Neural cell (in vitro differentiated cells): ENCODE data around the gene PLSCR4. TPM values are rescaled to one million over a fixed set of nuclear protein-coding genes. Genes with fewer than 3 reads are reported as not detected.

Source experiments
- H2AFZ ChIP-seq: fragments of 200-600, 300-800 bp; sonication (generic), shearing (Covaris generic); 2 replicates; pipeline ENCODE4 v1.6.0; 2014; ENCODE audit warnings: low read depth, mild to moderate bottlenecking, antibody characterized with exemption, low read length, moderate library complexity
- H3F3A ChIP-seq: fragments of 200-600 bp; shearing (Covaris generic); 2 replicates; pipeline ENCODE4 v1.6.1; 2016; ENCODE audit warnings: mild to moderate bottlenecking, moderate library complexity, mixed read lengths, antibody characterized with exemption, low read length; ENCODE audit not compliant: insufficient read depth, poor library complexity, severe bottlenecking
- H3K27ac ChIP-seq: fragments of 200-600, 300-800 bp; sonication (generic), shearing (Covaris generic); 2 replicates; pipeline ENCODE4 v1.5.1; 2014; ENCODE audit warnings: mild to moderate bottlenecking, low read length, moderate library complexity
- H3K27me3 ChIP-seq: fragments of 300-800, 200-600 bp; sonication (generic), shearing (Covaris generic); 2 replicates; pipeline ENCODE4 v1.6.0; 2014; ENCODE audit warnings: mild to moderate bottlenecking, low read depth, low read length, moderate library complexity; ENCODE audit not compliant: insufficient read depth
- H3K36me3 ChIP-seq: fragments of 300-800, 200-600 bp; sonication (generic), shearing (Covaris generic); 2 replicates; pipeline ENCODE4 v1.5.1; 2014; ENCODE audit warnings: mild to moderate bottlenecking, antibody characterized with exemption, low read length, moderate library complexity; ENCODE audit not compliant: insufficient read depth
- H3K4me2 ChIP-seq: fragments of 300-800, 200-600 bp; sonication (generic), shearing (Covaris generic); 2 replicates; pipeline ENCODE4 v1.6.0; 2014; ENCODE audit warnings: mild to moderate bottlenecking, low read length
- H3K4me3 ChIP-seq: fragments of 300-800, 200-600 bp; sonication (generic), shearing (Covaris generic); 2 replicates; pipeline ENCODE4 v1.5.1; 2014; ENCODE audit warnings: mild to moderate bottlenecking, low read length, moderate library complexity
- H3K79me2 ChIP-seq: fragments of 200-600 bp; shearing (Covaris generic); replicated peaks from 2 replicates; pipeline ENCODE4 v1.6.0; 2014; ENCODE audit warnings: mild to moderate bottlenecking, low read length, moderate library complexity; ENCODE audit not compliant: insufficient read depth
- H3K9ac ChIP-seq: fragments of 300-800, 200-600 bp; sonication (generic), shearing (Covaris generic); 2 replicates; pipeline ENCODE4 v1.6.1; 2016; ENCODE audit warnings: mild to moderate bottlenecking, low read length, mixed read lengths
- H3K9me2 ChIP-seq: fragments of 200-600 bp; shearing (Covaris generic); 2 replicates; pipeline ENCODE4 v1.6.1; 2016; ENCODE audit warnings: mild to moderate bottlenecking, low read length, mixed read lengths; ENCODE audit not compliant: insufficient read depth
- H3K9me3 ChIP-seq: fragments of 200-600, 300-800 bp; sonication (generic), shearing (Covaris generic); 2 replicates; pipeline ENCODE4 v1.6.1; 2016; ENCODE audit warnings: mild to moderate bottlenecking, mixed run types, low read length, moderate library complexity, mixed read lengths
- H4K20me1 ChIP-seq: fragments of 200-600 bp; shearing (Covaris generic); 2 replicates; pipeline ENCODE4 v1.6.1; 2016; ENCODE audit warnings: mild to moderate bottlenecking, mixed run types; ENCODE audit not compliant: insufficient read depth
- EP300 ChIP-seq: fragments of 450-650 bp; conservative IDR thresholded peaks from 2 replicates; pipeline ENCODE4 v1.6.1; 2014; ENCODE audit warnings: antibody characterized with exemption, mild to moderate bottlenecking, moderate library complexity; ENCODE audit not compliant: poor library complexity, severe bottlenecking
- EZH2 ChIP-seq: fragments of 200-600, 300-800 bp; shearing (Covaris generic), sonication (generic); IDR thresholded peaks from 2 replicates; pipeline ENCODE4 v1.6.1; 2014; ENCODE audit warnings: antibody characterized with exemption, low read length, borderline replicate concordance, mild to moderate bottlenecking; ENCODE audit not compliant: insufficient read depth, poor library complexity, severe bottlenecking
- MXI1 ChIP-seq: fragments of 450-650 bp; conservative IDR thresholded peaks from 2 replicates; pipeline ENCODE4 v1.6.1; 2014; ENCODE audit warnings: antibody characterized with exemption, mild to moderate bottlenecking; ENCODE audit not compliant: poor library complexity, severe bottlenecking
- POLR2AphosphoS5 ChIP-seq: IDR thresholded peaks from 2 replicates; pipeline ENCODE4 v1.6.1; 2012
- RAD21 ChIP-seq: fragments of 450-650 bp; conservative IDR thresholded peaks from 2 replicates; pipeline ENCODE4 v1.6.1; 2014; ENCODE audit warnings: antibody characterized with exemption, mild to moderate bottlenecking, moderate library complexity
- SMC3 ChIP-seq: fragments of 450-650 bp; conservative IDR thresholded peaks from 2 replicates; pipeline ENCODE4 v1.6.1; 2014; ENCODE audit warnings: antibody characterized with exemption, mild to moderate bottlenecking, moderate library complexity; ENCODE audit not compliant: poor library complexity
- TAF1 ChIP-seq: IDR thresholded peaks from 2 replicates; pipeline ENCODE4 v1.6.1; 2012; ENCODE audit warnings: low read depth
- polyA plus RNA-seq: library from polyadenylated mRNA; depleted of rRNA; stranded (reverse); fragments of >200 nt; gene quantifications from 2 replicates; pipeline ENCODE4 v1.2.3, GENCODE V29; 2014
- TF ChIP-seq, protein P1 (sequence below): fragments of 450-650 bp; IDR thresholded peaks from 2 replicates; pipeline ENCODE4 v1.5.1; 2014; ENCODE audit warnings: antibody characterized with exemption, mild to moderate bottlenecking, moderate library complexity; ENCODE audit not compliant: poor library complexity, severe bottlenecking
- TF ChIP-seq, protein P2 (sequence below): IDR thresholded peaks from 2 replicates; pipeline ENCODE4 v1.6.1; 2012; ENCODE audit warnings: borderline replicate concordance

PLSCR4 gene
- polyA plus RNA-seq, 1 donor from 2014 or later, result not detected

DNA sequence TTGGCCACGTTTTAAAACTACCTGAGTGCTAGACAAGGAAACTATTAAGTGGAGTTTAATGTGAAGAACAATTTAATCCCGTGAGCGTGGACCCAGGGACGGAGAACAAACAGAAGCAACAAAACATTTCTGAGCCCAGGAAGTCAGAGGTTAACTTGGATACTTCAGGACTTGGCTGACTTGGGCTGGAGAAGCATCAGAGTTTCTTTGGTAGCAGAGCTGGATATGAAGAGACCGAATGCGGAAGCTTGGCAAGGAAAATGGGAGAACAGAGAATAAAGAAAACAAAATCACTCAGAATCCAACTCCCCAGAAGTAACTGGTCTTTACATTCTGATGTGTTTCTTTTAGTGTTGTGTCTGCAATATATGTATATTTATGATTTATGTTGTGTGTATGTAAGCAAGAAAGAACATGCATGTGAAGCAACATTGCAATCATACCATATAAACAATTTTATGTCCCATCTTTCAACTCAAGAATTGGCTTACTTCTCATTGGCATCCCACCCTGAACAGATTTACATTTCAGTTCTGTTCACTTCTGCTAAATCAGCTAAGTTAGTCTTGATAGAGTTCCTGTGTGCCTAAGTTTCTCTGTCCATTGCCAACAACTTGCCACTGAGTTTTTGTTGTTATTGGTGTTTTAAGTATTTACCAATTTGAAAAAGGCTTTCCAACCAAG is 72.8 kb downstream of the PLSCR4 start:
- H2AFZ ChIP-seq, result no peak overlapping the region
- H3F3A ChIP-seq, result no peaks in the 10 kb centered on the region
- H3K9ac ChIP-seq, result no peak overlapping the region
- TF ChIP-seq EZH2 (no peak), POLR2AphosphoS5 (no peak), RAD21 (no peak), MXI1 (no peak)
- TF ChIP-seq, protein P1, sequence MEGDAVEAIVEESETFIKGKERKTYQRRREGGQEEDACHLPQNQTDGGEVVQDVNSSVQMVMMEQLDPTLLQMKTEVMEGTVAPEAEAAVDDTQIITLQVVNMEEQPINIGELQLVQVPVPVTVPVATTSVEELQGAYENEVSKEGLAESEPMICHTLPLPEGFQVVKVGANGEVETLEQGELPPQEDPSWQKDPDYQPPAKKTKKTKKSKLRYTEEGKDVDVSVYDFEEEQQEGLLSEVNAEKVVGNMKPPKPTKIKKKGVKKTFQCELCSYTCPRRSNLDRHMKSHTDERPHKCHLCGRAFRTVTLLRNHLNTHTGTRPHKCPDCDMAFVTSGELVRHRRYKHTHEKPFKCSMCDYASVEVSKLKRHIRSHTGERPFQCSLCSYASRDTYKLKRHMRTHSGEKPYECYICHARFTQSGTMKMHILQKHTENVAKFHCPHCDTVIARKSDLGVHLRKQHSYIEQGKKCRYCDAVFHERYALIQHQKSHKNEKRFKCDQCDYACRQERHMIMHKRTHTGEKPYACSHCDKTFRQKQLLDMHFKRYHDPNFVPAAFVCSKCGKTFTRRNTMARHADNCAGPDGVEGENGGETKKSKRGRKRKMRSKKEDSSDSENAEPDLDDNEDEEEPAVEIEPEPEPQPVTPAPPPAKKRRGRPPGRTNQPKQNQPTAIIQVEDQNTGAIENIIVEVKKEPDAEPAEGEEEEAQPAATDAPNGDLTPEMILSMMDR, result no peak
- H4K20me1 ChIP-seq, result no peaks in the 10 kb centered on the region
- H3K27me3 ChIP-seq, result no peaks in the 10 kb centered on the region
- H3K27ac ChIP-seq, result no peak overlapping the region
- no peaks in the 10 kb centered on the region for H3K36me3 ChIP-seq
- H3K4me2 ChIP-seq, result no peak overlapping the region
- H3K9me2 ChIP-seq, result no peaks in the 10 kb centered on the region
- H3K9me3 ChIP-seq, result no peaks in the 10 kb centered on the region
- no peak overlapping the region for H3K4me3 ChIP-seq
- H3K79me2 ChIP-seq, result no peaks in the 10 kb centered on the region

DNA sequence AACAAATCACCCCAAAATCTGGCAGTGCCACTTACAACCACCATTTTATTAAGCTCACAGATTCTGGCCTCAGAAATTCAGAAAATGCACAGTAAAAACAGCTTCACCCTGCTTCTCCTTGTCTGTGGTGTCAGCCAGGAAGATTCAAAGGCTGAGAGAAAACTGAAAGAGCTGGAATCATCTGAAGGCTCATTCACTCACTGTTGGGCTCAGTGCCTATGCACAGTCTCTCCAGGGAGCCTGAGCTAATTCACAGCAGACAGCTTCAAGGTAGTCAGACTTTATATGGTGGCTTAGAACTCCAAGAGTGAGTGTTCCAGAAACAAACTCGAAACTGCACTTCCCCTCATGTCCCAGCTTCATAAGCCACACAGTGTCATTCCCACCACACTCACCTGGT is 73.4 kb downstream of the PLSCR4 start:
- Histone ChIP-seq H3K4me3 (no peak overlapping the region), H3F3A (no peaks in the 10 kb centered on the region), H3K27me3 (no peaks in the 10 kb centered on the region), H3K9ac (no peak overlapping the region), H3K4me2 (no peak overlapping the region), H2AFZ (no peak overlapping the region), H3K9me2 (no peaks in the 10 kb centered on the region), H3K36me3 (no peaks in the 10 kb centered on the region), H3K79me2 (no peaks in the 10 kb centered on the region), H3K9me3 (no peaks in the 10 kb centered on the region), H3K27ac (no peak overlapping the region), H4K20me1 (no peaks in the 10 kb centered on the region)
- TF ChIP-seq EZH2, result no peak
- no peak for TF ChIP-seq SMC3
- TF ChIP-seq, protein P2, sequence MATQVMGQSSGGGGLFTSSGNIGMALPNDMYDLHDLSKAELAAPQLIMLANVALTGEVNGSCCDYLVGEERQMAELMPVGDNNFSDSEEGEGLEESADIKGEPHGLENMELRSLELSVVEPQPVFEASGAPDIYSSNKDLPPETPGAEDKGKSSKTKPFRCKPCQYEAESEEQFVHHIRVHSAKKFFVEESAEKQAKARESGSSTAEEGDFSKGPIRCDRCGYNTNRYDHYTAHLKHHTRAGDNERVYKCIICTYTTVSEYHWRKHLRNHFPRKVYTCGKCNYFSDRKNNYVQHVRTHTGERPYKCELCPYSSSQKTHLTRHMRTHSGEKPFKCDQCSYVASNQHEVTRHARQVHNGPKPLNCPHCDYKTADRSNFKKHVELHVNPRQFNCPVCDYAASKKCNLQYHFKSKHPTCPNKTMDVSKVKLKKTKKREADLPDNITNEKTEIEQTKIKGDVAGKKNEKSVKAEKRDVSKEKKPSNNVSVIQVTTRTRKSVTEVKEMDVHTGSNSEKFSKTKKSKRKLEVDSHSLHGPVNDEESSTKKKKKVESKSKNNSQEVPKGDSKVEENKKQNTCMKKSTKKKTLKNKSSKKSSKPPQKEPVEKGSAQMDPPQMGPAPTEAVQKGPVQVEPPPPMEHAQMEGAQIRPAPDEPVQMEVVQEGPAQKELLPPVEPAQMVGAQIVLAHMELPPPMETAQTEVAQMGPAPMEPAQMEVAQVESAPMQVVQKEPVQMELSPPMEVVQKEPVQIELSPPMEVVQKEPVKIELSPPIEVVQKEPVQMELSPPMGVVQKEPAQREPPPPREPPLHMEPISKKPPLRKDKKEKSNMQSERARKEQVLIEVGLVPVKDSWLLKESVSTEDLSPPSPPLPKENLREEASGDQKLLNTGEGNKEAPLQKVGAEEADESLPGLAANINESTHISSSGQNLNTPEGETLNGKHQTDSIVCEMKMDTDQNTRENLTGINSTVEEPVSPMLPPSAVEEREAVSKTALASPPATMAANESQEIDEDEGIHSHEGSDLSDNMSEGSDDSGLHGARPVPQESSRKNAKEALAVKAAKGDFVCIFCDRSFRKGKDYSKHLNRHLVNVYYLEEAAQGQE, result no peak
- TF ChIP-seq EP300, result no peak
- no peak for TF ChIP-seq POLR2AphosphoS5
- TF ChIP-seq, protein P1, result no peak
- no peak for TF ChIP-seq RAD21
- no peak for TF ChIP-seq TAF1
- no peak for TF ChIP-seq MXI1
